Activated naive CD4-positive, alpha-beta T cell treated with anti-CD3 and anti-CD28 coated beads, Interleukin-2, amount 50 U/mL, for 16 hours (primary cell): ENCODE results near the gene TMEM176B.
"Not testable (repeated sequence)": the region's sequence is repeated elsewhere in the genome, so short reads cannot be mapped to it uniquely, and the experiment has no call there.

Experiments used
- DNase-seq: peaks from one replicate; pipeline ENCODE4 v3.0.0-alpha.2; 2020

TMEM176B gene

DNA sequence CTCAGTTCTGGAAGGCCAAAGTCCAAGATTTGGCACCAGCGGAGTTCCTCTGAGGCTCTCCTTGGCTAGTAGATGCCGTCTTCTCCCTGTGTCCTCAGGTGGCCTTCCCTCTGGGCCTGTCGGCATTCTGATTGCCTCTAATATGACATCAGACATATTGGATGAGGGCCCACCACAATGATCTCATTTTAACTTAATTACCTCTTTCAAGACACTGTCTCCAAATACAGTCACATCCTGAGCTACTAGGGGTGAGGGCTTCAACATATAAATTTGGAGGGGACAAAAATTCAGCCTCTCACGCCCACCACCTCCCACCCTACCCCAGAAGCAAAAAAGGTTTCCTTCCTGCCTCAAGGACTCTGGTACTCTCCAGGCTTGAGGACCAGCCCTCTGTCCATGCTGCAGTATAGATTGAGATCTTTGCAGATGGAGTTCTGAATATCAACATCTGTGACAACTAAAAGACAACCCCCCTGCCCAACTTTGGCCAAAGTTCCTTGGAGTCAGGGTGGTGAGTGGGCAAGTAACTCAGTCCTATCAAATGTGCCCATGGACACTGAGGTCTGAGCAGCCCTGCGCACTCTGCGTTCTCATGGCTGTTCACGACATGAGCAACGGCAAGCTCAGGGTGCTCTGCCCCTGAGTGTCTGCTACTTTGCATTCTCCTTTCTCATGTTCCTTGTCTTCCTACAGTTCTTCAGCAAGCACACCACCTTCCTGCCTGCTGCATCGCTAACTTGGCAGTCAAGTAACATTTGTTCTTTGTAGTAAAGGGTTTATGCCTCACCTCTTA lies 11.5 kb downstream of the TMEM176B start:
- DNase-seq, result no peak

DNA sequence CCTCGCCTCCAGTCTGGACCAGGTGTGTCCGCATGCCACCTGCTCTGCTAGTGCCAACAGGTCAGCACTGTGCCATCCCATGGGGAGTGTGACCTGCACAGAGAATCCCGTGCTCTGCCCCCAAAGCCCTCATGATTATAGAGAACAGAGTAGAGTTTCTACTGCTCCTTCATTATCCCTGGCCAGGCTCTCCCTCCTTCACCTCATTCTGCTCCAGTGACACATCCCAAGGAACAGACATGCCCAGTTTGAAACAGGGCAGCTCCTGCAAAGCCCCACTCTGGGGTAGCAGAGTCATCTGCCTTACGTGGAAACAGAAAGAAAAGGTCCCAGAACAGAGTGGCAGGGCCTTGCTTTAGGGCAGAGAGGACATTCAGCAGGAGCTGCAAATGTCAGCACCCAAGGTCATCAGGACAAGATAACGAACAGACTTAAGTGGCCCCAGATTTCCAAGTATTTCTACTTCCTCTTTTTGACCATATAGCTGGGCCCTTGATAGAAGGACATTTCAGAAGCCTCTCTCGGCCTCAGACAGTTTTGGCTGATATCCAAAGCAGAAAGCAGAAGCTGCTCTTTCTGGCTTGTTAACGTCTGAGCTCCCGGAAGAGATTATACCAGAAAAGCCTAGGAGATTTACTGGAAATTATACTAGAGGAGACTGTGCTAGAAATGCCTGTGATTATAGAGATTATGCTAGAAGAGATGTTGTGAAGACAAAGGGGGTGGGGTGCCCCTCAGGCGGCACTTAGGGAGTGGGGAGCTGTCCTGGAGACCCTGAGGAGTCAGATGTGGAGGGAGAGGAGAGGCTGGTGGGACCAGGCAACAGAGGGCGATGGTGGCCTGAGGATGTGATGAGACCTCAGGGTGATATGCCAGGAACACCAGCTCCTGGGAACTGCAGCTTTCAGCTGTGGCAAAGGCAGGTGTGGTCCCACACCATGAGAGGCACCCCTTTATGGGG lies 12.6 kb downstream of the TMEM176B start:
- DNase-seq, result no peak

GRCh38 chr7:150784954-150785353 lies 15.2 kb downstream of the TMEM176B start:
- DNase-seq, result no peak

DNA sequence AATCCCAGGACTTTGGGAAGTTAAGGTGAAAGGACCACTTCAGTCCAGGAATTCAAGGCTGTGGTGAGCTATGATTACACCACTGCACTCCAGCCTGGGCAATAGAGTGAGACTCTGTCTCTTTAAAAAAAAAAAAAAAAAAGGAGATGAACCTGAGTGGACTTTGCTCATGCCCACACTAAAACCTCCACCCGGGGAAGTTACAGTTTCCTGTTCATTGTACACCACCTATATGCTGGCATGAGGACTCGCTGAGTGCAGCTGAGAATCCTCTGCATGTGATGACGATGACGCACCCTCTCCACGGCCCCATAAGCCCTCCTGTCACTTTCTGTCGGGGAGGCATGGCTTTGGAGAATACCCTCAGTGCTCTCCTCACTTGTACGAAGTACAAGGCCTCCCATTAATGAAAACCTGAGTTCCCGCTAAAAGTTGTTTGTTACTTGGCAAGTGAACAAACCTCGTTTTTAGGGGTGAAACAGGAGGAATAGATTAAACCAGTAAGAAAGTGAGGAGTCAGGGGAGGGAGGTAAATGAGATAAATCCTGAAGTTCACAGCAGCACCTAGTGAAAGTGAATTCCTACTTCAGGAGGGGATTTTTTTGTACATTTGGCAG lies 15.9 kb downstream of the TMEM176B start:
- no peak for DNase-seq

- DNase-seq, result no peak
Observed at GRCh38 chr7:150781961-150782360, 18.2 kb downstream of the TMEM176B start.

DNA sequence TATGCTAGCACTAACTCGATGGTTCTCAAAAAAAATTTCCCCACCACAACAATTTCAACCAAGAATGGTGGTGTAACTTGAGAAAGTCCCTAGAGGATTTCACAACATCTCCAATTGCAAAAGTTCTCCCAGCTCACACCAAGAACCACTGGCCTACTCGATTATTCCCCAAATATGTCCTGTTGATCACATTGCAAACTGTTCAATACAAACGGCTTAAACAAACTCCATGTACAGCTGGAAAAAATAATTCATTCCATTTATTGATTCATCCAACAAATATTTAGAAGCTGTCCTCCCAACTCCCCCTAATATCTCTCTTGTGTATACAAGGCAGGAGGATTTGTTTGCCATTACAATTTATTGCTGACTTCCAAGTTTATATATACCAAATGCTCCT lies 19.1 kb downstream of the TMEM176B start:
- no peak for DNase-seq

DNA sequence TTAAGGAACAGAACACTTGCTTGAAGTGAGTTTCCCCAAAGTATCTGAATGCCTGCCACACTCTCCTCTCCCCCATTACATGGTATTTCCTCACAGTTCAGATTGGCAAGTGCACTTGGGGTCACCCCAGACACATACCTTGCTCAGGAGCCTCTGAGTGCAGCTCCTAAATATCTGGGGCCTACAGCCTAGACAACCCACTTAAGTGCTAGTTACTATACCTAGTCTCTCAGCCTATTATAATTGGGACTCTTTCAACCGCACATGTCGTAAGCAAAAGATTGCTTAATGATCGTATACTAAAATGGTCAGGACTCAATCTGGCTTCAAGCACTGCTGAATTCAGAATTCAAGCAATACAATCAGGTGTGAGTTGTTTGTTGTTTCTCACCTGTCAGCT lies 19.9 kb downstream of the TMEM176B start:
- no peak for DNase-seq

DNA sequence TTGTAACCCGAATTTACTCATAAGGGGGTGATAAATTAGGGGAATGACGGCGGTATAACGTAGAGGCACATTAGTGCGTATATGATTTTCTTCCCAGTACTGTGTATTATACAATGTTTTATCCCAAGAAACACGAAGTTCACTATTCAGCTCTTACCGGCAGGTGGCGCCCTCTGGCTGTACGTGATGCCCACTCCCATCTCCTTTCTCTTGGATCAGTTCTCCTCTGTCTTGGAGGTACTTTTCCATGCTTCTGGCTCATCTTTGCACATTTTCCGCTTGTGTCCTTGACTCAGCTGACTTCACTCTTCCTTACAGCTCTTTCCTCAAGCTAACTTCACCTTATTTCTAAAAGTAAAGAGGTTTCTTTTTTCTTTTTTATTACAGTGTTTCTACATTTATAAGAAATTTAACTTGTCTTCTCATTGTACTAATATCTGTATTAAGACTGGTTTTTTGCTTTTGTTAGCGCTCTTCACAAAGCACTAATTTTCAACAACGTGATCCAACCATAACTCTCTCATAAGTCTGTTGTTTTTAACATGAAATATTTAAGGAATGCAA lies 21.3 kb downstream of the TMEM176B start:
- DNase-seq, result peak; percentile 71

GRCh38 chr7:150778014-150778737 lies 22.0 kb downstream of the TMEM176B start:
- no peak for DNase-seq

DNA sequence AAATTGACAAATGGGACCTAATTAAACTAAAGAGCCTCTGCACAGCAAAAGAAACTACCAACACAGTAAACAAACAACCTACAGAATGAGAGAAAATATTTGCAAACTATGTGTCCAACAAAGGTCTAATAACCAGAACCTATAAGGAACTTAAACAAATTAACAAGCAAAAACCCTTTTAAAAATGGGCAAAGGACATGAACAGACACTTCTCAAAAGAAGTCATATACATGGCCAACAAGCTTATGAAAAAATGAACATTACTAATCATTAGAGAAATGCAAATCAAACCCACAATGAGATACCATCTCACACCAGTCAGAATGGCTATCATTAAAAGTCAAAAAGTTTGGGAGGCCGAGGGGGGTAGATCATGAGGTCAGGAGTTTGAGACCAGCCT lies 26.0 kb downstream of the TMEM176B start:
- DNase-seq, result not testable (repeated sequence)

DNA sequence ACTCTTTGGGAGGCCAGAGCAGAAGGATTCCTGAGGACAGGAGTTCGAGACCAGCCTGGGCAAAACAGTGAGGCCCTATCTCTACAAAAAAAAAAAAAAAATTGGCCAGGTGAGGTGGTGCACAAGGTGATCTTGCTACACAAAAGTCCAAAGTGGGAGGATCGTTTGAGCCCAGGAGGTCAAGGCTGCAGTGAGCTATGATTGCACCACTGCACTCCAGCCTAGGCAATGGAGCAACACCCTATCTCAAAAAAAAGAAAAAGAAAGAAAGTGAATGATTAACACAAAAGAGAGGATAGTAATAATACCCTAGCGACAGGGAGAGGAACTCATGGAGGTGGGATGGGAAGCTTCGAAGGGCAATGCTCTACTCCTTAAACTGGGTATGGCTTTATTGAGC lies 30.4 kb downstream of the TMEM176B start:
- no peak for DNase-seq

DNA sequence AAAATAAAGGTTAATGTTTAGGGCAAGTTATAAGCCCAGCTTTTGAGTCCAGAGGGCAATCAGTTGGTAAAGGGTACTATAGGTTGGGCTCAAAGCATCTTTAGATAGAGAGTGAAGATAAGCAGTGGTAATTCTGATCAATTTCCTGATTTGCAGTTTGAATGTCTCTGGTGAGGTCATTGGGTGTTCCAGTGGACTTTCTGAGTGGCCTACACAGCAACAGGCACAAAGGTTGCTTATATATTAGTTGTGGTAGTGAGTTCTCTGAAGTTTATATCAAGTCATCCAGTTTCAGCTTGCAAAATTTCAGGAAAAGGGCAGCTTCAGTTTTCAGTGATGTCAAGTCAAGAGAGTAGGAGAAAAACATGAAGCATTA lies 33.8 kb downstream of the TMEM176B start:
- no peak for DNase-seq

- no peak for DNase-seq
Observed at GRCh38 chr7:150759479-150759878, 40.7 kb downstream of the TMEM176B start.

GRCh38 chr7:150756858-150757257 lies 43.3 kb downstream of the TMEM176B start:
- no peak for DNase-seq

DNA sequence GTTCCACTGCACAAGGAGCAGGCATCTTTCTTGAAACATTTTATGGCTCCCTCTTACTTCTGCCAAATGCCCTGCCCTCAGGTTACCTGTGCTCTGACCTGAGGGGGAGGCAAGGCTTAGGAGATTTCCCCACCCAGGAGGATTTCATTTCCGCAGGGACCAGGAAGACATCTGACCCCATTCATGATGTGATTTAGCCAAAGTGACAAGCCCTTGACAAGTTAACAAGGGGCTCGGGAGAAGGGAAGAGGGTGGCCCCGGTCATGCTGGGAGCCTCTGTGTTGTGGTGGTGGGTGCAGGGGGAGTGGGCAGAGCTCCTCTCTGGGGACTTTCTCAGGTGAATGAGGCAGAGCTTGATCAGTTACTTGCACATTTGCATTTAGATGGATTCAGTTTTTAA lies 44.0 kb downstream of the TMEM176B start:
- no peak for DNase-seq

- DNase-seq, result peak; percentile 69
Observed at GRCh38 chr7:150755473-150756099, 44.6 kb downstream of the TMEM176B start.

- no peak for DNase-seq
Observed at GRCh38 chr7:150754951-150755350, 45.2 kb downstream of the TMEM176B start.

DNA sequence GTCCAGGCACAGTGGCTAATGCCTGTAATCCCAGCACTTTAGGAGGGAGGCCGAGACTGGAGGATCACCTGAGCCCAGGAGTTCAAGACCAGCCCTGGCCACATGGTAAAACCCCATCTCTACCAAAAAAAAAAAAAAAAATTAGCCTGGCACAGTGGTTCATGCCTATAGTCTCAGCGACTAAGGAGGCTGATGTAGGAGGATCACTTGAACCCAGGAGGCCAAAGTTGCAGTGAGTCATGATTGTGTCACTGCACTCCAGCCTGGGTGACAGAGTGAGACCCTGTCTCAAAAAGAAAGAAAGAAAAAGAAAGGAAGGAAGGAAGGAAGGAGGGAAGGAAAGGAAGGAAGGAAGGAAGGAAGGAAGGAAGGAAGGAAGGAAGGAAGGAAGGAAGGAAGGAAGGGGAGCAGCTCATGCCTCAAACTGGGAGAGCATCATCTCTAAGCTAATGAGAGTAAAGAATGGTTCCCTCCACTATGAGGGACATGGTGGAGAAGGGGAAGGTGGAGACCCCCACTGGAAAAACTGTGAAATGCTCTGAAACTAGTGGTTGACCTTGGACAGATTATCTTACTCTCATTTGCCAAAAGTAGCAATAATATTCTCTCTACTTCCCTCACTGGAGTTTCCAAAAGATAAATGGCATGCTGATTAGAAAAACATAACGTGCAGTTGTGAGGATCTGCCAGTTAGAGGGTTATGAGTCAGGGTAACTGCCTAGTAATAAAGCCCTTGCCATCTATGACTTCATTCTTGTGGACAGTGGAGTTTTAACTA lies 46.1 kb downstream of the TMEM176B start:
- DNase-seq, result no peak

DNA sequence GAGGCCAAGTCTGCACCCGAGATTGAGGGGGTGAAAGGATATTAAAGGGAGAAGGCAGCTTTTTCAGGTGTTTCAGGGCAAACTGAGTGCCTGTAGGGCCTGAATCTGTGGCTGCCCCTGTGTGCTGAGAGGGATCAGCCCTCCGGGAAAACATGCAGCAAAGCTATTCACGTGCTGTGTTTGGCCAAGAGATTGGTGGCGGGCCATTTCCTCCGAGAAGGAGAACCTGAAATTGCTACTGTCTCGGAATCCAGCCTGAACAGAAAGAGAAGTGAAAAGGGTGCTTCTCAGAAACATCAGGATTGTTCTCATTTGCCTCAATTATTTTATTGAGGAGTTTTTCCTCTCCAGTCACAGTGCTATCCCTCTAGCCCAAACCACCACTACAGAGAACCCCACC lies 46.9 kb downstream of the TMEM176B start:
- DNase-seq, result no peak

- no peak for DNase-seq
Observed at GRCh38 chr7:150751702-150752101, 48.5 kb downstream of the TMEM176B start.

DNA sequence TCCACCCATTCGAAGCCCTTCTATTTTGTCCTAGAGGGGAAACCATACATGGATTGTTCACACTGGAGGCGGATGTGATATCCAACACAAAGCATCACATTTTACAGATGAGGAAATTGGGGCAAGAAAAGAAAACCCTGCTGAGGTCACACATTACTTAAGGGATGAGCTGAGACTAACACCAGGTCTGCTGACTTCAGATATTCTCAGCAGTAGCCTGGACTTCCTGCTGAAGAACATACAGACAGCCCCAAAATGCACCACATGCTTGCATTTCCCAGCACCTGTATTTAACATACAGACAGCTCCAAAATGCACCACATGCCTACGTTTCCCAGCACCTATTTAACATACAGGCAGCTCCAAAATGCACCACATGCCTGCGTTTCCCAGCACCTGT lies 51.8 kb downstream of the TMEM176B start:
- no peak for DNase-seq
